Liver (tissue), 9 donors: ENCODE results near the gene ADRA1B. TPM values are rescaled to one million over a fixed set of nuclear protein-coding genes. Genes with fewer than 3 reads are reported as not detected.

ENCODE experiments used
- DNase-seq: peaks from one replicate; pipeline ENCODE4 v3.0.0-alpha.2; 2017; ENCODE audit warnings: low spot score
- H3K27ac ChIP-seq, 2 donors: one replicate each; pipeline ENCODE4 v1.7.0; 2013; ENCODE audit warnings: inconsistent platforms in 2 of 2, low read length in 2 of 2, control low read depth in 1 of 2, low read depth in 1 of 2, mild to moderate bottlenecking in 1 of 2
- H3K27me3 ChIP-seq, 4 donors: one replicate each; pipeline versions ENCODE4 v1.6.1 to v1.7.0; 2013; ENCODE audit warnings: low read length in 3 of 4, inconsistent platforms in 1 of 4, mild to moderate bottlenecking in 1 of 4, moderate library complexity in 1 of 4; ENCODE audit not compliant: control insufficient read depth in 4 of 4, insufficient read depth in 4 of 4
- H3K36me3 ChIP-seq, 4 donors: one replicate each; pipeline versions ENCODE4 v1.6.1 to v1.7.0; 2013; ENCODE audit warnings: low read length in 3 of 4, mild to moderate bottlenecking in 3 of 4, low read depth in 1 of 4, moderate library complexity in 1 of 4; ENCODE audit not compliant: control insufficient read depth in 4 of 4, insufficient read depth in 3 of 4
- H3K4me1 ChIP-seq, 4 donors: one replicate each; pipeline versions ENCODE4 v1.6.1 to v1.7.0; 2013; ENCODE audit warnings: low read length in 3 of 4, mild to moderate bottlenecking in 3 of 4, moderate library complexity in 1 of 4; ENCODE audit not compliant: control insufficient read depth in 4 of 4, insufficient read depth in 4 of 4
- H3K4me3 ChIP-seq, 3 donors: one replicate each; pipeline versions ENCODE4 v1.6.1 to v1.7.0; 2013; ENCODE audit warnings: low read length in 3 of 3, control low read depth in 1 of 3, low read depth in 1 of 3, mild to moderate bottlenecking in 1 of 3
- H3K9ac ChIP-seq, 2 donors: one replicate each; pipeline ENCODE4 v1.7.0; 2013; ENCODE audit warnings: low read length in 2 of 2, mild to moderate bottlenecking in 2 of 2, moderate library complexity in 2 of 2, control low read depth in 1 of 2, low read depth in 1 of 2
- H3K9me3 ChIP-seq, 4 donors: one replicate each; pipeline versions ENCODE4 v1.6.1 to v1.7.0; 2013; ENCODE audit warnings: low read length in 3 of 4; ENCODE audit not compliant: control insufficient read depth in 4 of 4
- CTCF ChIP-seq: fragments of 150-350 bp; IDR thresholded peaks from 2 replicates; pipeline ENCODE4 v1.5.1; 2017; ENCODE audit warnings: improper control_type of control experiment, low read depth, low read length; ENCODE audit not compliant: missing input control
- EGR1 ChIP-seq, 2 donors: IDR thresholded peaks; 2 replicates each; pipeline ENCODE4 v1.6.1; 2016 to 2018; ENCODE audit warnings: antibody characterized with exemption in 2 of 2, low read depth in 2 of 2
- FOXA1 ChIP-seq: IDR thresholded peaks from 2 replicates; pipeline ENCODE4 v1.6.1; 2016; ENCODE audit warnings: antibody characterized with exemption
- FOXA2 ChIP-seq: IDR thresholded peaks from 2 replicates; pipeline ENCODE4 v1.6.1; 2016; ENCODE audit warnings: antibody characterized with exemption
- GABPA ChIP-seq, 2 donors: IDR thresholded peaks in 1 of 2; conservative IDR thresholded peaks in 1 of 2; 2 replicates each; pipeline ENCODE4 v1.6.1; 2016; ENCODE audit warnings: antibody characterized with exemption in 2 of 2, mild to moderate bottlenecking in 1 of 2, moderate library complexity in 1 of 2
- HNF4A ChIP-seq, 2 donors: conservative IDR thresholded peaks; 2 replicates each; pipeline ENCODE4 v1.6.1; 2016; ENCODE audit warnings: antibody characterized with exemption in 2 of 2, mild to moderate bottlenecking in 2 of 2
- JUND ChIP-seq, 2 donors: IDR thresholded peaks; 2 replicates each; pipeline ENCODE4 v1.6.1; 2016; ENCODE audit warnings: antibody characterized with exemption in 2 of 2
- MAX ChIP-seq: IDR thresholded peaks from 2 replicates; pipeline ENCODE4 v1.6.1; 2016; ENCODE audit warnings: antibody characterized with exemption
- RAD21 ChIP-seq, 2 donors: IDR thresholded peaks; 2 replicates each; pipeline ENCODE4 v1.6.1; 2016; ENCODE audit warnings: antibody characterized with exemption in 2 of 2, mild to moderate bottlenecking in 2 of 2
- REST ChIP-seq: IDR thresholded peaks from 2 replicates; pipeline ENCODE4 v1.6.1; 2016; ENCODE audit warnings: antibody characterized with exemption, mild to moderate bottlenecking
- RXRA ChIP-seq, 2 donors: IDR thresholded peaks; 2 replicates each; pipeline ENCODE4 v1.6.1; 2017 to 2018; ENCODE audit warnings: antibody characterized with exemption in 2 of 2, mild to moderate bottlenecking in 1 of 2
- SP1 ChIP-seq: IDR thresholded peaks from 2 replicates; pipeline ENCODE4 v1.6.1; 2018; ENCODE audit warnings: antibody characterized with exemption, mild to moderate bottlenecking
- TAF1 ChIP-seq: conservative IDR thresholded peaks from 2 replicates; pipeline ENCODE4 v1.6.1; 2016; ENCODE audit warnings: antibody characterized with exemption, mild to moderate bottlenecking
- YY1 ChIP-seq: IDR thresholded peaks from 2 replicates; pipeline ENCODE4 v1.6.1; 2016; ENCODE audit warnings: antibody characterized with exemption, mild to moderate bottlenecking
- ZBTB33 ChIP-seq: IDR thresholded peaks from 2 replicates; pipeline ENCODE4 v1.6.1; 2016; ENCODE audit warnings: antibody characterized with exemption
- WGBS: extraction: QIAGEN DNeasy Blood & Tissue Kit; methylation state at CpG from one replicate; pipeline ENCODE4 v1.1.7; 2013; 5-methylcytosine and 5-hydroxymethylcytosine counted together
- polyA plus RNA-seq, 2 donors: library from polyadenylated mRNA; stranded (reverse) in 1 of 2; unstranded in 1 of 2; fragments of 200-250 nt in 1 of 2; fragments of >200 nt in 1 of 2; fragmentation: Nextera tagmentation in 1 of 2; extraction: Ambion mirVana in 1 of 2; gene quantifications; one replicate each; pipeline versions ENCODE4 v1.2.1 to v1.2.3, GENCODE V29; 2013 to 2015
- total RNA-seq, 2 donors: library from RNA; depleted of rRNA; stranded (reverse); fragments of >200 nt; gene quantifications; one replicate each; pipeline ENCODE4 v1.2.3, GENCODE V29; 2014
- donor health status: healthy.
- donor health status: healthy.
- donor health status: healthy.
- donor health status: healthy.
- donor health status: healthy.

ADRA1B gene
- total and polyA plus RNA-seq, 4 donors: 0.70 to 13.1 (median 8.2) TPM

- Histone ChIP-seq H3K4me1 (peaks cover 5 to 45% (median 40%) of the 10 kb centered on the region in 4 donors), H3K36me3 (no peaks in the 10 kb centered on the region), H3K27ac (peak overlapping the region in 1 of 2 donors; percentile 22), H3K27me3 (no peaks in the 10 kb centered on the region), H3K9ac (no peak overlapping the region), H3K4me3 (no peak overlapping the region), H3K9me3 (no peaks in the 10 kb centered on the region)
- WGBS: 79% methylated on average over 7 of the region's 7 CpGs
- no peak for TF ChIP-seq HNF4A (conservative IDR thresholded peaks at IDR 0.05)
- TF ChIP-seq FOXA2: no peak
- TF ChIP-seq REST: no peak
- TF ChIP-seq GABPA (IDR thresholded peaks at IDR 0.05 in 1 of 2, conservative IDR thresholded peaks at IDR 0.05 in 1 of 2): no peak
- TF ChIP-seq ZBTB33: no peak
- no peak for TF ChIP-seq RAD21 (IDR thresholded peaks at IDR 0.05)
- no peak for TF ChIP-seq JUND (IDR thresholded peaks at IDR 0.05)
- TF ChIP-seq FOXA1: no peak
- TF ChIP-seq TAF1: no peak
- TF ChIP-seq MAX: no peak
- no peak for TF ChIP-seq EGR1 (IDR thresholded peaks at IDR 0.05; ENCODE audit: low read depth in 2 of 2)
- TF ChIP-seq CTCF: no peak
- no peak for TF ChIP-seq RXRA (IDR thresholded peaks at IDR 0.05)
- TF ChIP-seq SP1: no peak
- no peak for TF ChIP-seq YY1
- DNase-seq: no peak
Observed at GRCh38 chr5:159907689-159908590, 8.3 kb upstream of the ADRA1B start.
